Kasumi-1 (cell line): ENCODE results near the gene ATXN2L.
"Not testable (repeated sequence)": the region's sequence is repeated elsewhere in the genome, so short reads cannot be mapped to it uniquely, and the experiment has no call there.

Experiments used
- DNase-seq, 2 experiments: peaks; one replicate each; lab custom pipeline; 2025; lab: John Stamatoyannopoulos, UW

ATXN2L gene

GRCh38 chr16:28822520-28823290 lies at the start of gene ATXN2L:
Gene ATXN2L (plus strand): TSS chr16:28822999. CDS start chr16:28823260, 261 bp downstream.
- DNase-seq: peak; percentile 47 to 68

GRCh38 chr16:28781697-28782096 lies 41.1 kb upstream of the ATXN2L start:
- not testable (repeated sequence) for DNase-seq

GRCh38 chr16:28782357-28782756 lies 40.4 kb upstream of the ATXN2L start:
- DNase-seq: not testable (repeated sequence)

- DNase-seq: not testable (repeated sequence)
Observed at GRCh38 chr16:28802235-28803019, 20.4 kb upstream of the ATXN2L start.

- DNase-seq: not testable (repeated sequence)
Observed at GRCh38 chr16:28807445-28808120, 15.2 kb upstream of the ATXN2L start.

- no peak for DNase-seq
Observed at GRCh38 chr16:28820016-28820415, 2.8 kb upstream of the ATXN2L start.

GRCh38 chr16:28820546-28820945 lies 2.3 kb upstream of the ATXN2L start:
- DNase-seq: not testable (repeated sequence)

- DNase-seq: no peak
Observed at GRCh38 chr16:28821874-28822519, 802 bp upstream of the ATXN2L start.

GRCh38 chr16:28823291-28823872 lies 583 bp downstream of the ATXN2L start:
- no peak for DNase-seq

GRCh38 chr16:28823873-28824716 lies 1.3 kb downstream of the ATXN2L start:
- peak; percentile 70 to 79 for DNase-seq

- no peak for DNase-seq
Observed at GRCh38 chr16:28824717-28824973, 1.8 kb downstream of the ATXN2L start.

- DNase-seq: no peak
Observed at GRCh38 chr16:28826141-28826540, 3.3 kb downstream of the ATXN2L start.

GRCh38 chr16:28829747-28830146 lies 6.9 kb downstream of the ATXN2L start:
- DNase-seq: no peak

GRCh38 chr16:28830531-28830930 lies 7.7 kb downstream of the ATXN2L start:
- DNase-seq: no peak

GRCh38 chr16:28834349-28834748 lies 11.6 kb downstream of the ATXN2L start:
- DNase-seq: no peak

- DNase-seq: no peak
Observed at GRCh38 chr16:28834873-28835863, 12.4 kb downstream of the ATXN2L start.

GRCh38 chr16:28835864-28836760 lies 13.3 kb downstream of the ATXN2L start:
- no peak for DNase-seq

GRCh38 chr16:28836761-28837064 lies 13.9 kb downstream of the ATXN2L start:
- DNase-seq: no peak
